Measurements from ENCODE around the gene WDR45. TPM values are rescaled to one million over a fixed set of nuclear protein-coding genes. Genes with fewer than 3 reads are reported as not detected.

WDR45 gene
- polyA plus RNA-seq, 5 donors = 40.9 to 61.7 (median 48.2) TPM

- DNase-seq = no peak
Observed at GRCh38 chrX:49077941-49078340, 1.7 kb downstream of the WDR45 start.

- no peak for DNase-seq
Observed at GRCh38 chrX:49075347-49075746, 4.3 kb downstream of the WDR45 start.

DNA sequence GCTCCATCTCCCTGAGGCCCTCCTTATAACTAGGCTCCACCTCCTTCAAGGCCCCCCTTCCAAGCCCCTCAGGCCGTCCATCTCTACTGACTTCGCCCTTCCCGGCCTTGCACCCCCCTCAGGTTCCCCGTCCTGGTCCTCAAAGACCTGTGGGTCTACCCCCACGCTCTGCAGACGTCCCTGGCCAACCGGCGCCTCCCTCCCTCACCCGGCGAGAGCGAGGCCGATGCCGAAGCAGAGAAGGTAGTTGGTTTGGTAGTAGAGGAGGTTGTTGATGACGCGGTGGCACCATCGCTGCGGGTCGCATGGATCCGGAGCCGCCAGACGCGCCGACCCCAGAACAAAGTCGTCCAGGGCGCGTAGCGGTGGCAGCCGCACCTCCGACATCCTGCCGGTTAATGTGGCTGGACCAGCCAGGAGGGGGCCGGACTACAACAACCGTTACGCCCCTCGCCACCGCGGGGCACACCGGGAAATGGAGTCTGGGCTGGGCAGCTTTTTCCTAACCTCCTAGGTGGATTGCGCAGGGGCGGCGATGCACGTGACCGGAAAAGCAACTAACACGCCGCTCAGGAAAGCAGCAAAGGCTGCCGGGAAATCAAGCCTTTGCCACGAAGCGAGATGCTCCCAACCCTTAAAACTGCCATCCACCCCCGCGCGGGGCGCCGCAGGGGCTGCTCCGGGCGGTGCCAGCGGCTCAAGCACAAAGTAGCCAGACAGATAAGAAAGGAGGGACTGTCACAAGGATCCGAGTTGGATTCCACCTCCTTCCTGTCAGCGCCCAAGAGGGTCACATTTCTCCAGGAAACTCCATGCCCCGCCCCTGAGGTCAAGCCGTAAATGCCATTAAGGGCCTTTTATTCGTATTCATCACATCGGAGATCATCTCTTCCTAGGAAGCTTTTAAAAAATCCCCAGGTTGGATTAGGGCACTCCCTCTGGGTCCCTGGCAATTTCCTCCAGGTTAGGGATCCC, 5.8 kb downstream of the WDR45 start, which contains the start of gene PRAF2:
TSS of gene PRAF2 (minus strand) at position 402 of the 975 bp plus-strand sequence. CDS start at position 387, 15 bp downstream.
- peak; percentile 82 to 87 for DNase-seq

DNA sequence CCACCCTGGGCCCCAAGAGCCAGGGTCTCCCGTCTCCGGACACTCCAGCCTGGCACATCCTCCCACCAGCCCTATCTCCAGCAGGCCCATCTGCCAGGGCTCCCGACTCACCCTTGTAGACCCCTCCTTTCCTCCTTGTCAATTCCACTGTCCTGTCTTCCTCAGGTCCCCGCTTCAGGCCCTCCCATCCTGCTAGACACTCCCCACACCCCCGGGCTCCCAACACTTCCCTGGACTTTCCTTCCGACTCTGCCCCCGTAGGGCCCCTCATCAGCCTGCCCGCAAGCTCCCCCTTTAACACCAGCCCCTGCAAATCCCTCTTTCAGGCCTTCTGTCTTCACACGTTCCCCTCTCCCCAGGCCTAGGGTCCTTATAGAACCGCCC, 7.0 kb downstream of the WDR45 start:
- no peak for DNase-seq

DNA sequence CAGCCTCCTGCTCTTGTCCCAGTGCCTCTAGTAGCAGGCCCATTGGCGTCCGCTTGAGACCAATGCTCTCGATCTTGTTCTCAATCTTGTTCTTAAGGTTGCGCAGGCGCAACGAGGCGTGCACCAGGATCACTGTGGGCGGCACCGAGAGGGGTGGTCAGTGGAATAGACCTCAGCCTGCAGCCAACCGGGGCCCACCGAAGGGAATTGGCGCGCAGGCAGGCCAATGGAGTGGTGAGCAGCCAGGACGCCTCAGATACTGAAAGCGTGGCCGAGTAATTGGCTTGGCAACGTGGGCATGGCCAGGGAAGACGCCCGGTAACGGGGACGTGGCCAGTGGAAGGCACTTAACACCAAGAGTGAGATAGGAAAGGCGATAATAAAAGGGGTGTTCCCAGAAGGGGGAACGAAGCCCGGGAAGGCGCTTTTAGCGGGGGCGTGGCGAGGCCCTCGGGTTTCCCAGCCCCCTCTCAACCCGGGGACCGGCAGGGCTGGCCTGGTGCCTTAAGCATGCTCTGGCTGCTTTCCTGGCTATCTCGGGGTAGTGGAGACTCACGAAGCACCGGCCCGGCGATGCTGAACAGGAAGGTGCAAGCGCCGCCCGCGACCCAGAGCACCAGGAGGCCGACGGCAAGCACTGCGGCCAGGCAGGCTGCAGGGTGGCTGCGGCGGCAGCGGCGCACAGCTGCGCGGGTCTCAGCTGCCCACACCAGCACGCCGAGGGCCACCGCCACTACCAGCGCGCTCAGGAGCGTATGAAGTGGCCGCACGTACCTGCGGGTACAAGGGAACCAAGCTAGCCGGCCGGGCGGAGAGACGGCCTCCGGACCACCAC, 7.6 kb downstream of the WDR45 start:
- peak; percentile 74 to 83 for DNase-seq

- DNase-seq = no peak
Observed at GRCh38 chrX:49070988-49071387, 8.7 kb downstream of the WDR45 start.

- no peak for DNase-seq
Observed at GRCh38 chrX:49069038-49069437, 10.6 kb downstream of the WDR45 start.

GRCh38 chrX:49067285-49068120, 12.2 kb downstream of the WDR45 start:
- DNase-seq = no peak

DNA sequence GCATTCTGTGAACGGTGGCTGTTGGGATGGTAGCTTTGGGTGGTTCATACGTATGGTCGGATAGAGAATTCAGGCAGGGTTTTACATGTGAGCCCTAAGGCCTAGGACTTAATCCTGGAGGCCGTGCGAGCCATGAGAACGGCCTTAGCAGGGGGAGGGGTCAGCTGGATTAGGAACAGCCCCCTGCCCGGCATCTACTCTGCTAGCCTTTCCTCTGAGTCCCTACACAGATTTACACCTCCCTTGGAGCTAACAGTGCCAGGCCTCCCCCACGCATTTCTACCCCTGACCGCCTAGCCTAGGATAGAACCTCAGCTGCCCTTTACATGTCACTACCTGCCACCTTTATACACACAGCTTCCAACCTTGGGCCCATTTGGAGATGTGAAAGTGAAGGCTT, 13.0 kb downstream of the WDR45 start:
- no peak for DNase-seq

GRCh38 chrX:49066278-49066677, 13.4 kb downstream of the WDR45 start:
- no peak for DNase-seq

- no peak for DNase-seq
Observed at GRCh38 chrX:49064735-49065134, 15.0 kb downstream of the WDR45 start.

DNA sequence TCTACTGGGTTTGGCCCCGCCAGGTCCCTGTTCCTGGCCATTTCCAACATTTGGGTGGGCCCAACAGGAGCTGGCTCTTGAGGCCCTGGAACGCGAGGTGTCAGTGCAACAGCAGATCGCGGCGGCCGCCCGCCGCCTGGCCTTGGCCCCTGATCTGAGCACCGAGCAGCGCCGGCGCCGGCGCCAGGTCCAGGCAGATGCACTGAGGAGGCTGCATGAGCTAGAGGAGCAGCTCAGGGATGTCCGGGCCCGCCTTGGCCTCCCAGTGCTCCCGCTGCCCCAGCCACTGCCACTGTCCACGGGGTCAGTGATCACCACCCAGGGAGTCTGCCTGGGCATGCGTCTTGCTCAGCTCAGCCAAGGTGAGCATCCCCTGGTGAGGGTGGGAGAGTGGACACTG, 15.4 kb downstream of the WDR45 start:
- no peak for DNase-seq

GRCh38 chrX:49063715-49064114, 16.0 kb downstream of the WDR45 start:
- no peak for DNase-seq

- DNase-seq = no peak
Observed at GRCh38 chrX:49061916-49062315, 17.8 kb downstream of the WDR45 start.

DNA sequence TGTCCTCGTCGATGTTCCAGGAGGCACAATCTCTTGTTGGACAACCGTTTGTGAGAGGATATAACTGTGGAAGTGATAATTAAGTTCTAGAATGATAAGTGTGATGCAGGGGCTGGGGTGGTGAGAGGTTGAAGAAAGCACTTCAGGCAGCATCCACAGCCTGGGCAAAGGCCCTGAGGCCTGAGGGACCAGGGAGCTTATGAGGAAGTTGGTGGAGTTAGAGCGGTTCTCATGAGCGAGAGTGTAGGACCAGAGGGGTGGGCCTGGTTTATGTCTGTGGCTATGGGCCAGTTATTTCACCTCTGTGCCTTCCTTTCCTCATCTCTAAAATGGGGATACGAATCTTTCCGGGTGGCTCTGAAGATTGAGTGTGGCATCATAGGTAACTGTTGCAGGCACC, 18.2 kb downstream of the WDR45 start:
- DNase-seq = no peak

DNA sequence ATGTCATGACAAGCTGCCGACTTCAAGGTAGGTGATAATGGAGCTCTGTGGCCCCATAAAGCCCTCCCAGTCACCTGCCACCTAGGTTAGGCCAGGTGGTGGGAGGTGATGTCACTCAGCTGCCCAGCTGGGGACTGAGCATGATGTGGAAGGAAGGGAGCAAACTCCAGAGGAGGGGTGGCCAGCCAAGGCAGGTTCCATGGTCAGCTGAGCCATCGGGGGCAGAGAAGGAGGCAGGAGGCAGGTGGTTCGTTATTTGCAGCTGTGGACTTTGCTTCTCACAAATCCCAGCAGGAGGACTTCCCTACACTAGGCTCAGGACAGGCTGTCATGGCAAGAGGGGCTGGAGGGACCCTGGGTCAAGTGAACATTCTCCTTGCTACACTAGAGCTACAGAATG, 18.8 kb downstream of the WDR45 start:
- DNase-seq = no peak

- DNase-seq = no peak
Observed at GRCh38 chrX:49059681-49060085, 20.0 kb downstream of the WDR45 start.

GRCh38 chrX:49059201-49059600, 20.5 kb downstream of the WDR45 start:
- DNase-seq = no peak

- DNase-seq = no peak
Observed at GRCh38 chrX:49058794-49059193, 20.9 kb downstream of the WDR45 start, which contains the start of gene CCDC120. TSS of gene CCDC120 (plus strand) at chrX:49058999. CDS start at chrX:49062042, 3,043 bp downstream.

- DNase-seq = no peak
Observed at GRCh38 chrX:49054073-49054762, 25.5 kb downstream of the WDR45 start.
